Neural progenitor cell (in vitro differentiated cells): ENCODE data around the gene TYROBP.

Source experiments
- CTCF ChIP-seq: fragments of 200-600 bp; sonication (generic); IDR thresholded peaks from 2 replicates; pipeline ENCODE4 v1.5.1; 2017; ENCODE audit warnings: antibody characterized with exemption, mild to moderate bottlenecking
- EZH2 ChIP-seq: fragments of 200-600 bp; sonication (generic); IDR thresholded peaks from 2 replicates; pipeline ENCODE4 v1.6.1; 2017; ENCODE audit warnings: antibody characterized with exemption, mild to moderate bottlenecking, moderate library complexity

DNA sequence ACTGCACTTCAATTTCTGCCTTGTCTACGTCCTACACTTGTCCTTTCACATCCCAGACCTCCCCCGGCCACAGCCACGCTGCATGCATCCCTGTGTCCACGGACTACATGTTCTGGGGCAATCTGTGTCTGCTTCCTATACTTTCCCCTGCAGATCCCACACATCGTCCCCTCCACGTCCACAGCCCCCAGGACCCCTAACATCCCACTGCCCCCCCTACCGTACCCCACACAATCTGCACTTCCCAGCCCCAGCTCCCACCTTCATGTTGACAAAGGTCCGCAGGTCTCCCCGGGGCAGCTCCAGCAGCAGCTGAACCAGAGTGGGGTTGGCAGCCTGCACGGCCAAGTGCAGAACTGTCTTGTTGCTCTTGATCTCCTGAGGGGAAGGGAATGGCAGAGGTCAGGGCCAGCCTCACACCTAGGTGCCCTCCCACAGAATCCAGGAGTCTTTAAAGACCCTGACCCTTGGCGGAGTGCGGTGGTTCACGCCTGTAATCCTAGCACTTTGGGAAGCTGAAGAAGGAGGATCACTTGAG lies 17.9 kb downstream of the TYROBP start:
- TF ChIP-seq CTCF (no peak), EZH2 (no peak)
